ENCODE results near the gene IQGAP2.

Gene IQGAP2

GRCh38 chr5:76622076-76622475 is 219.0 kb downstream of the IQGAP2 start:
- ATAC-seq, result peak; percentile 40
- TF ChIP-seq TCF4 (CRISPR knock-in tag; IDR thresholded peaks at IDR 0.05; ENCODE audit: borderline replicate concordance) (no peak), ZFP30 (CRISPR knock-in tag; IDR thresholded peaks at IDR 0.05) (no peak), BACH2 (CRISPR knock-in tag; IDR thresholded peaks at IDR 0.05; ENCODE audit: borderline replicate concordance) (no peak), CSDC2 (CRISPR knock-in tag; IDR thresholded peaks at IDR 0.05) (no peak), CREB5 (CRISPR knock-in tag; IDR thresholded peaks at IDR 0.05; ENCODE audit: low read depth) (no peak), RARB (CRISPR knock-in tag; IDR thresholded peaks at IDR 0.05) (no peak), TOX (CRISPR knock-in tag; IDR thresholded peaks at IDR 0.05; ENCODE audit: borderline replicate concordance) (no peak), ZFP3 (CRISPR knock-in tag; IDR thresholded peaks at IDR 0.05) (no peak)

- ATAC-seq, result peak; percentile 95
- no peak for TF ChIP-seq RARB (CRISPR knock-in tag; IDR thresholded peaks at IDR 0.05)
- no peak for TF ChIP-seq PATZ1 (CRISPR knock-in tag; IDR thresholded peaks at IDR 0.05; ENCODE audit: borderline replicate concordance)
- no peak for TF ChIP-seq CSDC2 (CRISPR knock-in tag; IDR thresholded peaks at IDR 0.05)
- no peak for TF ChIP-seq TSHZ2 (CRISPR knock-in tag; IDR thresholded peaks at IDR 0.05)
- TF ChIP-seq ZNF565 (CRISPR knock-in tag; conservative IDR thresholded peaks at IDR 0.05; ENCODE audit: low read depth), result no peak
- TF ChIP-seq, protein P1, sequence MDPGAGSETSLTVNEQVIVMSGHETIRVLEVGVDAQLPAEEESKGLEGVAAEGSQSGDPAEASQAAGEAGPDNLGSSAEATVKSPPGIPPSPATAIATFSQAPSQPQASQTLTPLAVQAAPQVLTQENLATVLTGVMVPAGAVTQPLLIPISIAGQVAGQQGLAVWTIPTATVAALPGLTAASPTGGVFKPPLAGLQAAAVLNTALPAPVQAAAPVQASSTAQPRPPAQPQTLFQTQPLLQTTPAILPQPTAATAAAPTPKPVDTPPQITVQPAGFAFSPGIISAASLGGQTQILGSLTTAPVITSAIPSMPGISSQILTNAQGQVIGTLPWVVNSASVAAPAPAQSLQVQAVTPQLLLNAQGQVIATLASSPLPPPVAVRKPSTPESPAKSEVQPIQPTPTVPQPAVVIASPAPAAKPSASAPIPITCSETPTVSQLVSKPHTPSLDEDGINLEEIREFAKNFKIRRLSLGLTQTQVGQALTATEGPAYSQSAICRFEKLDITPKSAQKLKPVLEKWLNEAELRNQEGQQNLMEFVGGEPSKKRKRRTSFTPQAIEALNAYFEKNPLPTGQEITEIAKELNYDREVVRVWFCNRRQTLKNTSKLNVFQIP (CRISPR knock-in tag; IDR thresholded peaks at IDR 0.05; ENCODE audit: borderline replicate concordance, low read depth), result no peak
- no peak for TF ChIP-seq ESRRG (CRISPR knock-in tag; IDR thresholded peaks at IDR 0.05)
- TF ChIP-seq ZNF70 (CRISPR knock-in tag; IDR thresholded peaks at IDR 0.05), result no peak
- TF ChIP-seq PPARA (CRISPR knock-in tag; IDR thresholded peaks at IDR 0.05; ENCODE audit: borderline replicate concordance), result no peak
Observed at GRCh38 chr5:76622973-76623596, 220.0 kb downstream of the IQGAP2 start, which contains the start of gene F2RL2. F2RL2 (minus strand) TSS chr5:76623403; CDS start chr5:76623230, 173 bp downstream.

DNA sequence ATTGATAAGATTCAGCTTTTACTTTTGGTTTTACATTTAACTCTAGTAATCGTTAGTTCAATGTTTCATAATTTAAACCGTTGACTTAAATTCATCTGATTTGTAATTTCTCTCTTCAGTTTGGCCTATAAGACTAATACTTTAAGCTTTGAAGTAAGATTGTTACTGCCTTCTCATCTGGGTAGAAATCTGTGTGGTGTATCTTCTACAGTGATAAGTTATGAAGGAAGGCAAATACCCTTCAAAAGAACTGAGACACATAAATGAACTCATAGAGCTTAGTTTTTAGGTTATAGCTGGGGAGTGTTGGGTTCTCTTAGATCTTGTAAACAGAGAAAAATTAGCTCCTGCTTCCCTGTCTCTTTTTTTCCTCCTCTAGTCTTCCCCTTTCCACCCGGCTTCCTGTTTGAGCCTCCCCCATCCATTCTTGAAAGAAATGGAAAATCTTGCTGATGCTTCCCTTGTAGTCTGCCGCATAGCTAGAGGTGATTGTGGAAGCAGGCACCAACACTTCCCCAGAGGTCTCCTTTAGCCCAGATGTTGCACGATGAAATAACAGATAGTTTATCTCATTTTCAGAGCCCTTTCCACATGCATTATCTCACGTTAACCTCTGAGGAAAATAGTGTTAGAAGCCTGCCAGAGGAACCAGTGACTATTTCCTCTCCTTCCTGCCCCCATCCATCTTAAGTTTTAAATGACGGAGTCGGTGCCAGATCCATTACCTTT is 222.2 kb downstream of the IQGAP2 start:
- no peak for ATAC-seq
- TF ChIP-seq, protein P2, sequence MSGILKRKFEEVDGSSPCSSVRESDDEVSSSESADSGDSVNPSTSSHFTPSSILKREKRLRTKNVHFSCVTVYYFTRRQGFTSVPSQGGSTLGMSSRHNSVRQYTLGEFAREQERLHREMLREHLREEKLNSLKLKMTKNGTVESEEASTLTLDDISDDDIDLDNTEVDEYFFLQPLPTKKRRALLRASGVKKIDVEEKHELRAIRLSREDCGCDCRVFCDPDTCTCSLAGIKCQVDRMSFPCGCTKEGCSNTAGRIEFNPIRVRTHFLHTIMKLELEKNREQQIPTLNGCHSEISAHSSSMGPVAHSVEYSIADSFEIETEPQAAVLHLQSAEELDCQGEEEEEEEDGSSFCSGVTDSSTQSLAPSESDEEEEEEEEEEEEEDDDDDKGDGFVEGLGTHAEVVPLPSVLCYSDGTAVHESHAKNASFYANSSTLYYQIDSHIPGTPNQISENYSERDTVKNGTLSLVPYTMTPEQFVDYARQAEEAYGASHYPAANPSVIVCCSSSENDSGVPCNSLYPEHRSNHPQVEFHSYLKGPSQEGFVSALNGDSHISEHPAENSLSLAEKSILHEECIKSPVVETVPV (CRISPR knock-in tag; IDR thresholded peaks at IDR 0.05), result no peak
- TF ChIP-seq, protein P1 (CRISPR knock-in tag; IDR thresholded peaks at IDR 0.05; ENCODE audit: borderline replicate concordance, low read depth), result no peak
- TF ChIP-seq ISL1 (CRISPR knock-in tag; IDR thresholded peaks at IDR 0.05), result no peak
- no peak for TF ChIP-seq ZC3H10 (CRISPR knock-in tag; IDR thresholded peaks at IDR 0.05)
- no peak for TF ChIP-seq ZFP3 (CRISPR knock-in tag; IDR thresholded peaks at IDR 0.05)
- no peak for TF ChIP-seq RARB (CRISPR knock-in tag; IDR thresholded peaks at IDR 0.05)
- no peak for TF ChIP-seq PATZ1 (CRISPR knock-in tag; IDR thresholded peaks at IDR 0.05; ENCODE audit: borderline replicate concordance)
- no peak for TF ChIP-seq TOX (CRISPR knock-in tag; IDR thresholded peaks at IDR 0.05; ENCODE audit: borderline replicate concordance)
- no peak for TF ChIP-seq TCF4 (CRISPR knock-in tag; IDR thresholded peaks at IDR 0.05; ENCODE audit: borderline replicate concordance)
- no peak for TF ChIP-seq CSDC2 (CRISPR knock-in tag; IDR thresholded peaks at IDR 0.05)
- no peak for TF ChIP-seq SNAI2 (CRISPR knock-in tag; IDR thresholded peaks at IDR 0.05)
- TF ChIP-seq ESRRG (CRISPR knock-in tag; IDR thresholded peaks at IDR 0.05), result no peak
- TF ChIP-seq CREB5 (CRISPR knock-in tag; IDR thresholded peaks at IDR 0.05; ENCODE audit: low read depth), result no peak
- no peak for TF ChIP-seq ZNF565 (CRISPR knock-in tag; conservative IDR thresholded peaks at IDR 0.05; ENCODE audit: low read depth)
- TF ChIP-seq GLIS3 (CRISPR knock-in tag; IDR thresholded peaks at IDR 0.05), result no peak
- no peak for TF ChIP-seq ZNF70 (CRISPR knock-in tag; IDR thresholded peaks at IDR 0.05)

Data from SK-N-SH treated with all-trans-retinoic acid at 6 μM for 48 hours (cell line).